Right forelimb (tissue), 1 donor: Measurements from ENCODE around the gene WARS2.

ENCODE experiments used
- DNase-seq: peaks from one replicate; pipeline ENCODE4 v3.0.0-alpha.2; 2018

WARS2 gene

DNA sequence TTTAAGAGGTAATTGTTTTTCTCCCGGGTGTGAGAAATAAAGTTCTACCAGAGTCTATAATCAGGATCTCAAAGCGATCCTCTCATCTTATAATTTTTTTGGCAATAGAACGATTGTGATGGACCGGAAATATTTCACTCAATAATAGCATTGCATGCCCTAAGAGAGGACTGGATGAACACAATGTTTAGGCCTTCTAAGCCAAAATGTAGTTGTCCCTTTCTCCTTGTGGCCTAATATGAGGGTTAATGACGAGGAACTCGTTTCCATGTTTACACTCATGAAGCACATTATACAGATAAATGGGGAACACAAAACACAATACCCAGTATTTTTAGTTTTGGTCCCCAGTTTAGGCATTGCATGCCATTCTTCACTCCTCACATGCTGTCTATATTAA lies 158.2 kb downstream of the WARS2 start:
- DNase-seq = no peak

DNA sequence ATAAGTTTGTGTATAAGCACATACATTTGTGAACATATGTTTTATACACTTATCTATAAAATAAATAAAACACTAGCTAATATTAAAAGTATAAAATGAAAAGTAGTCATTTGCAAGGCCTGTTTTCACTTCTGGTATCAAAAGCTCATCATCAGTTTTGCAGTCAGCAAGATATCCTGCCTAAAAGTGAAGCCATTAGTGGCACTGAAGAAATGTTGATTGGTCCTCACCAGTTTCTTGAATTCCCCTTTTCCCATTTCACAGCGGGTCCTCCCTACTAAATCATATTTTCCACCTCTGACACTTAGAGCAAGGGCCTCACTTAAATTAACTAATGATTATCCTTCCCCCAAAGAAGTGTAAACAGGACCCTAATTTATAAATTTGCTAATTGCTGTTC lies 159.0 kb downstream of the WARS2 start:
- DNase-seq = no peak
